Neuronal stem cell (in vitro differentiated cells): ENCODE measurements around the gene KCNN3.
A peak's percentile ranks its signal among the peaks of the same experiment; 100 is the strongest.

ENCODE experiments used
- DNase-seq: peaks from one replicate; pipeline ENCODE4 v3.0.0-alpha.2; 2013; ENCODE audit warnings: low spot score
- H2AFZ ChIP-seq: one replicate; pipeline ENCODE4 v1.6.1; 2013; ENCODE audit warnings: mild to moderate bottlenecking, low read length, inconsistent platforms
- H2AK5ac ChIP-seq: 2 replicates; pipeline ENCODE4 v1.6.1; 2013; ENCODE audit warnings: low read depth, mild to moderate bottlenecking, inconsistent platforms, low read length, moderate library complexity, mixed read lengths
- H2BK120ac ChIP-seq: 2 replicates; pipeline ENCODE4 v1.6.1; 2013; ENCODE audit warnings: low read depth, mild to moderate bottlenecking, inconsistent platforms, low read length, moderate library complexity, mixed read lengths
- H2BK12ac ChIP-seq: one replicate; pipeline ENCODE4 v1.6.1; 2013; ENCODE audit warnings: low read length, inconsistent platforms
- H2BK15ac ChIP-seq: 2 replicates; pipeline ENCODE4 v1.6.1; 2013; ENCODE audit warnings: mild to moderate bottlenecking, low read length, inconsistent platforms, mixed read lengths
- H2BK5ac ChIP-seq: one replicate; pipeline ENCODE4 v1.6.1; 2013; ENCODE audit warnings: inconsistent platforms, mild to moderate bottlenecking, low read length, moderate library complexity
- H3K14ac ChIP-seq: one replicate; pipeline ENCODE4 v1.6.1; 2013; ENCODE audit warnings: low read length, inconsistent platforms
- H3K18ac ChIP-seq: 2 replicates; pipeline ENCODE4 v1.6.1; 2013; ENCODE audit warnings: low read length, inconsistent platforms
- H3K23ac ChIP-seq: 2 replicates; pipeline ENCODE4 v1.6.1; 2013; ENCODE audit warnings: low read depth, mild to moderate bottlenecking, mixed read lengths, low read length, inconsistent platforms; ENCODE audit not compliant: poor library complexity
- H3K27ac ChIP-seq: replicated peaks from 3 replicates; pipeline ENCODE4 v1.5.1; 2013; ENCODE audit warnings: low read length, inconsistent platforms
- H3K27me3 ChIP-seq, 3 experiments: 2 replicates each; pipeline ENCODE4 v1.6.1; 2013; ENCODE audit warnings: low read length in 3 of 3, mild to moderate bottlenecking in 2 of 3, inconsistent platforms in 1 of 3, low read depth in 1 of 3, mixed read lengths in 1 of 3, moderate library complexity in 1 of 3; ENCODE audit not compliant: control insufficient read depth in 3 of 3, insufficient read depth in 3 of 3
- H3K36me3 ChIP-seq, 2 donors: replicated peaks in 1 of 2; 2 replicates each; pipeline ENCODE4 v1.6.1; 2013; ENCODE audit warnings: low read length in 2 of 2; ENCODE audit not compliant: control insufficient read depth in 2 of 2, insufficient read depth in 2 of 2
- H3K4ac ChIP-seq: 2 replicates; pipeline ENCODE4 v1.6.1; 2013; ENCODE audit warnings: inconsistent platforms, mild to moderate bottlenecking, low read length, moderate library complexity
- H3K4me1 ChIP-seq, 2 donors: 1 replicate in 1 of 2; 2 replicates in 1 of 2; pipeline ENCODE4 v1.6.1; 2013; ENCODE audit warnings: low read length in 2 of 2, low read depth in 1 of 2; ENCODE audit not compliant: control insufficient read depth in 2 of 2, insufficient read depth in 1 of 2
- H3K4me2 ChIP-seq: one replicate; pipeline ENCODE4 v1.6.1; 2013; ENCODE audit warnings: mild to moderate bottlenecking, low read length, inconsistent platforms; ENCODE audit not compliant: insufficient read depth, poor library complexity, severe bottlenecking
- H3K4me3 ChIP-seq, 2 donors: 2 replicates each; pipeline ENCODE4 v1.5.1; 2013; ENCODE audit warnings: low read length in 2 of 2, mild to moderate bottlenecking in 2 of 2, inconsistent platforms in 1 of 2, moderate library complexity in 1 of 2
- H3K79me1 ChIP-seq: one replicate; pipeline ENCODE4 v1.6.1; 2013; ENCODE audit warnings: low read depth, mild to moderate bottlenecking, inconsistent platforms, low read length, moderate library complexity
- H3K9ac ChIP-seq: one replicate; pipeline ENCODE4 v1.6.1; 2013; ENCODE audit warnings: mild to moderate bottlenecking, low read depth, low read length, inconsistent platforms; ENCODE audit not compliant: poor library complexity
- H3K9me3 ChIP-seq, 2 donors: replicated peaks in 1 of 2; 2 replicates each; pipeline versions ENCODE3 to v1.6.1; 2013; ENCODE audit warnings: low read length in 2 of 2, mild to moderate bottlenecking in 2 of 2, inconsistent platforms in 1 of 2, low read depth in 1 of 2, mixed read lengths in 1 of 2, moderate library complexity in 1 of 2; ENCODE audit not compliant: control insufficient read depth in 2 of 2, insufficient read depth in 1 of 2
- H4K8ac ChIP-seq: one replicate; pipeline ENCODE4 v1.6.1; 2013; ENCODE audit warnings: low read depth, mild to moderate bottlenecking, inconsistent platforms, low read length, moderate library complexity
- H4K91ac ChIP-seq: one replicate; pipeline ENCODE4 v1.6.1; 2013; ENCODE audit warnings: low read length, low read depth, mild to moderate bottlenecking, inconsistent platforms; ENCODE audit not compliant: poor library complexity
- WGBS, 2 donors: extraction: QIAGEN DNeasy Blood & Tissue Kit; methylation state at CpG; one replicate each; pipeline ENCODE4 v1.1.7; 2013; ENCODE audit warnings: missing lambda C conversion rate in 2 of 2, mixed read lengths in 1 of 2; ENCODE audit not compliant: insufficient read length in 2 of 2, insufficient replicate concordance in 1 of 2; ENCODE audit errors: extremely low coverage in 2 of 2; 5-methylcytosine and 5-hydroxymethylcytosine counted together

KCNN3 gene

GRCh38 chr1:154847891-154848290 is 22.2 kb downstream of the KCNN3 start:
- no peaks in the 10 kb centered on the region for H3K9me3 ChIP-seq
- no peaks in the 10 kb centered on the region for H3K36me3 ChIP-seq
- no peak overlapping the region for H2AK5ac ChIP-seq
- DNase-seq, result no peak
- H3K4me3 ChIP-seq, result no peak overlapping the region
- H3K14ac ChIP-seq, result no peak overlapping the region
- no CpG with 5 or more reads among the region's 13 CpGs for WGBS, 2 donors
- H2BK5ac ChIP-seq, result peak overlapping the region; percentile 12
- no peaks in the 10 kb centered on the region for H3K27me3 ChIP-seq
- no peak overlapping the region for H2AFZ ChIP-seq
- no peak overlapping the region for H2BK120ac ChIP-seq
- no peak overlapping the region for H2BK12ac ChIP-seq
- no peak overlapping the region for H3K4ac ChIP-seq
- no peak overlapping the region for H3K27ac ChIP-seq
- H3K4me2 ChIP-seq, result no peak overlapping the region
- H2BK15ac ChIP-seq, result no peak overlapping the region
- peaks cover 3% of the 10 kb centered on the region for H3K79me1 ChIP-seq
- no peak overlapping the region for H4K91ac ChIP-seq
- H3K23ac ChIP-seq, result no peak overlapping the region
- peak overlapping the region; percentile 11 for H3K18ac ChIP-seq
- H4K8ac ChIP-seq, result no peak overlapping the region
- H3K9ac ChIP-seq, result no peak overlapping the region
- peaks cover 24 to 27% of the 10 kb centered on the region in 2 donors for H3K4me1 ChIP-seq

- Histone ChIP-seq H3K23ac (no peak overlapping the region), H3K36me3 (no peaks in the 10 kb centered on the region), H3K18ac (peak overlapping the region; percentile 76), H3K4me1 (peaks cover 24 to 27% of the 10 kb centered on the region in 2 donors), H2AFZ (no peak overlapping the region), H4K91ac (no peak overlapping the region), H3K9ac (peak overlapping the region; percentile 9), H3K4me3 (no peak overlapping the region), H3K9me3 (no peaks in the 10 kb centered on the region), H3K14ac (peak overlapping the region; percentile 4), H3K27me3 (no peaks in the 10 kb centered on the region), H2BK120ac (no peak overlapping the region), H2AK5ac (peak overlapping the region; percentile 74), H3K4me2 (no peak overlapping the region), H3K79me1 (peaks cover 3% of the 10 kb centered on the region), H3K4ac (no peak overlapping the region), H2BK5ac (no peak overlapping the region), H3K27ac (no peak overlapping the region), H2BK15ac (peak overlapping the region; percentile 31), H4K8ac (no peak overlapping the region), H2BK12ac (no peak overlapping the region)
- WGBS, 2 donors, result no CpG with 5 or more reads among the region's 19 CpGs
- no peak for DNase-seq
Observed at GRCh38 chr1:154846565-154847442, 23.3 kb downstream of the KCNN3 start.

- Histone ChIP-seq H3K27me3 (no peaks in the 10 kb centered on the region), H3K14ac (no peak overlapping the region), H2AFZ (no peak overlapping the region), H2BK15ac (no peak overlapping the region), H3K23ac (no peak overlapping the region), H3K79me1 (peaks cover 3% of the 10 kb centered on the region), H3K9me3 (no peaks in the 10 kb centered on the region), H3K36me3 (no peaks in the 10 kb centered on the region), H4K8ac (no peak overlapping the region), H3K18ac (no peak overlapping the region), H2BK120ac (no peak overlapping the region), H3K4me1 (peaks cover 26 to 27% of the 10 kb centered on the region in 2 donors), H3K4me2 (no peak overlapping the region), H3K4me3 (no peak overlapping the region), H2AK5ac (no peak overlapping the region), H4K91ac (no peak overlapping the region), H2BK5ac (no peak overlapping the region), H3K4ac (no peak overlapping the region), H3K9ac (no peak overlapping the region), H2BK12ac (no peak overlapping the region), H3K27ac (no peak overlapping the region)
- DNase-seq, result no peak
- no CpG with 5 or more reads among the region's 6 CpGs for WGBS, 2 donors
Observed at GRCh38 chr1:154845879-154846278, 24.2 kb downstream of the KCNN3 start.

GRCh38 chr1:154845174-154845573 is 24.9 kb downstream of the KCNN3 start:
- peak overlapping the region; percentile 34 for H3K18ac ChIP-seq
- H2BK120ac ChIP-seq, result no peak overlapping the region
- H3K4me1 ChIP-seq, result peaks cover 33% of the 10 kb centered on the region in 2 donors
- no peak overlapping the region for H3K23ac ChIP-seq
- H2AFZ ChIP-seq, result no peak overlapping the region
- DNase-seq, result no peak
- WGBS, 2 donors, result no CpG with 5 or more reads among the region's 3 CpGs
- no peak overlapping the region for H3K14ac ChIP-seq
- no peaks in the 10 kb centered on the region for H3K27me3 ChIP-seq
- H3K9ac ChIP-seq, result no peak overlapping the region
- no peaks in the 10 kb centered on the region for H3K36me3 ChIP-seq
- no peak overlapping the region for H3K27ac ChIP-seq
- H3K4ac ChIP-seq, result no peak overlapping the region
- H2BK15ac ChIP-seq, result peak overlapping the region; percentile 3
- no peak overlapping the region for H2BK12ac ChIP-seq
- no peaks in the 10 kb centered on the region for H3K9me3 ChIP-seq
- H4K91ac ChIP-seq, result no peak overlapping the region
- no peak overlapping the region for H3K4me2 ChIP-seq
- peaks cover 3% of the 10 kb centered on the region for H3K79me1 ChIP-seq
- peak overlapping the region; percentile 6 for H2AK5ac ChIP-seq
- H2BK5ac ChIP-seq, result no peak overlapping the region
- no peak overlapping the region for H4K8ac ChIP-seq
- H3K4me3 ChIP-seq, result no peak overlapping the region
